Measurements from ENCODE around the gene DICER1. TPM values are rescaled to one million over a fixed set of nuclear protein-coding genes. Genes with fewer than 3 reads are reported as not detected.

Gene DICER1
- total and polyA plus RNA-seq, 2 donors (not counting 1 experiment from before 2014, with no cell fraction given), result 15.4 to 90.4 TPM

DNA sequence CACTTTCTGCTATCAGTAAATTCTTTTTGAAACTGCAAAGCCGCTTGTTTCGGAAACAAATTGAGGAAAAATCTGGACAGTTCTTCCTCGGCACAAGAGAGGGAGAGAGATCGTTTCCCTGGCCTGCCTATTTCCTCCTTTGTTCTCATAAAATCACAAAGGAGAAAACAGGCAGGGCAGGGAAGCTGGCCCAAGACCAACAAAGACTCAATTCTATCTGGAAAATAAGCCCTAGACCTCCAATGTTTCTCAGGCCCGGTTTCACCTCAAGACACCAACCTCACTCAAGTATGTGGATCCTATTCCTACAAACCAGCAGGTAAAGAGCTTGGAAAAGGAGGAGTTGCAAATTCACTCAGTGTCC is 19.5 kb downstream of the DICER1 start:
- DNase-seq (no peak), ATAC-seq (ENCODE audit: low read depth) (no peak)
- peaks cover 49% of the 10 kb centered on the region for H4K20me1 ChIP-seq (ENCODE audit: control insufficient read depth, insufficient read depth, low read length, poor library complexity, severe bottlenecking)
- 100% methylated on average over 3 of the region's 5 CpGs for WGBS (ENCODE audit: insufficient coverage)
- peak overlapping the region in 1 of 2 donors; percentile 42 for H3K27ac ChIP-seq (ENCODE audit: low read length in 2 of 2)
- no peak overlapping the region for H3K4me2 ChIP-seq (replicated peaks; ENCODE audit: low read depth, low read length, poor library complexity, severe bottlenecking)
- H3K27me3 ChIP-seq (replicated peaks in 1 of 4; ENCODE audit: control extremely low read depth in 1 of 4, control insufficient read depth in 3 of 4, insufficient read depth in 4 of 4, low read length in 3 of 4), result no peaks in the 10 kb centered on the region
- H3K9me3 ChIP-seq (ENCODE audit: control extremely low read depth in 1 of 3, control insufficient read depth in 2 of 3, insufficient read depth in 1 of 3, low read length in 2 of 3), result no peaks in the 10 kb centered on the region
- ChIA-PET POLR2A (no interaction called here), CTCF (no interaction called here)
- H3K79me2 ChIP-seq (ENCODE audit: control insufficient read depth, insufficient read depth, low read length), result peaks cover 90% of the 10 kb centered on the region
- H3K4me3 ChIP-seq (ENCODE audit: control extremely low read depth in 1 of 5, extremely low read depth in 1 of 5, insufficient read depth in 1 of 5, low read depth in 2 of 5, low read length in 4 of 5), result no peak overlapping the region
- no peak overlapping the region for H2AFZ ChIP-seq (ENCODE audit: insufficient read depth, low read depth, low read length, poor library complexity, severe bottlenecking)
- H3K4me3 Mint-ChIP-seq, result no peak overlapping the region
- TF ChIP-seq, protein P1, sequence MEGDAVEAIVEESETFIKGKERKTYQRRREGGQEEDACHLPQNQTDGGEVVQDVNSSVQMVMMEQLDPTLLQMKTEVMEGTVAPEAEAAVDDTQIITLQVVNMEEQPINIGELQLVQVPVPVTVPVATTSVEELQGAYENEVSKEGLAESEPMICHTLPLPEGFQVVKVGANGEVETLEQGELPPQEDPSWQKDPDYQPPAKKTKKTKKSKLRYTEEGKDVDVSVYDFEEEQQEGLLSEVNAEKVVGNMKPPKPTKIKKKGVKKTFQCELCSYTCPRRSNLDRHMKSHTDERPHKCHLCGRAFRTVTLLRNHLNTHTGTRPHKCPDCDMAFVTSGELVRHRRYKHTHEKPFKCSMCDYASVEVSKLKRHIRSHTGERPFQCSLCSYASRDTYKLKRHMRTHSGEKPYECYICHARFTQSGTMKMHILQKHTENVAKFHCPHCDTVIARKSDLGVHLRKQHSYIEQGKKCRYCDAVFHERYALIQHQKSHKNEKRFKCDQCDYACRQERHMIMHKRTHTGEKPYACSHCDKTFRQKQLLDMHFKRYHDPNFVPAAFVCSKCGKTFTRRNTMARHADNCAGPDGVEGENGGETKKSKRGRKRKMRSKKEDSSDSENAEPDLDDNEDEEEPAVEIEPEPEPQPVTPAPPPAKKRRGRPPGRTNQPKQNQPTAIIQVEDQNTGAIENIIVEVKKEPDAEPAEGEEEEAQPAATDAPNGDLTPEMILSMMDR (IDR thresholded peaks at IDR 0.05), result no peak
- no peak for TF ChIP-seq EZH2 (IDR thresholded peaks at IDR 0.05; ENCODE audit: borderline replicate concordance, insufficient read depth, low read depth, low read length, poor library complexity, severe bottlenecking)
- no peaks in the 10 kb centered on the region for H3K27me3 Mint-ChIP-seq
- no peaks in the 10 kb centered on the region for H3K9me3 Mint-ChIP-seq (ENCODE audit: insufficient read depth)
- H3K4me1 ChIP-seq (ENCODE audit: control insufficient read depth in 2 of 2, insufficient read depth in 2 of 2, low read length in 2 of 2), result peaks cover 14 to 24% of the 10 kb centered on the region in 2 donors
- H3K9ac ChIP-seq (ENCODE audit: low read length), result no peak overlapping the region
- H3K4me1 Mint-ChIP-seq, result peaks cover 58% of the 10 kb centered on the region
- intact Hi-C loops (cut with micrococcal nuclease), result no loop called here
- H3K27ac Mint-ChIP-seq, result no peak overlapping the region
- H3K36me3 ChIP-seq (replicated peaks in 1 of 2; ENCODE audit: control extremely low read depth in 1 of 2, control insufficient read depth in 1 of 2, extremely low read depth in 1 of 2, insufficient read depth in 2 of 2, low read length in 1 of 2), result peaks cover 6 to 13% of the 10 kb centered on the region in 2 experiments

DNA sequence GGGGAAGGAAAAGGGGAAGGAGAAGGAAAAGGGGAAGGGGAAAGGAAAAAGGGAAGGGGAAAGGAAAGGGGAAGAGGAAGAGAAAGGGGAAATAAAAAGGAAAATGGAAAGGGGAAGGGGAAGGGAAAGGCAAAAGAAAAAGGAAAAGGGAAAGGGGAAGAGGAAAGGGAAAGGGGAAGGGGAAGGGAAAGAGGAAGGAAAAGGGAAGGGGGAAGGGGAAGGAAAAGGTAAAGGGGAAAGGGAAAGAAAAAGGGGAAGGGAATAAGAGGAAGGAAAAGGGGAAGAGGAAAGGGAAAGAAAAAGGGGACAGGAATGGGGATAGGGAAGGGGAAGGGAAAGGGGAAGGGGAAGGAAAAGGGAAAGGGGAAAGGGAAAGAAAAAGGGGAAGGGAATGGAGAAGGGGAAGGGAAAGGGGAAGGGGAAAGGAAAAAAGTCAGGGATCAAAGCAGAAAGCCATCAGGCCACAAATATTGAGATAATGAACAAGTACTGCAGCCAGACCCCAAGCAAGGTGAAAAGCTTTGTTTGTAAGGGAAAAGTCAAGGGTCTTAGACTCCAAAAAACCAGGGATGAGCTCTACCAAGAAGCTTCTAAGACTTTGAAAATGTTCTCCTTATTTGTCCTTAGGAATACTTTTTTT is 20.0 kb downstream of the DICER1 start:
- Histone ChIP-seq H3K36me3 (replicated peaks in 1 of 2; ENCODE audit: control extremely low read depth in 1 of 2, control insufficient read depth in 1 of 2, extremely low read depth in 1 of 2, insufficient read depth in 2 of 2, low read length in 1 of 2) (peaks cover 7 to 18% of the 10 kb centered on the region in 2 experiments), H3K4me3 (ENCODE audit: control extremely low read depth in 1 of 5, extremely low read depth in 1 of 5, insufficient read depth in 1 of 5, low read depth in 2 of 5, low read length in 4 of 5) (no peak overlapping the region), H3K4me2 (replicated peaks; ENCODE audit: low read depth, low read length, poor library complexity, severe bottlenecking) (no peak overlapping the region), H2AFZ (ENCODE audit: insufficient read depth, low read depth, low read length, poor library complexity, severe bottlenecking) (no peak overlapping the region), H3K79me2 (ENCODE audit: control insufficient read depth, insufficient read depth, low read length) (peaks cover 90% of the 10 kb centered on the region), H3K4me1 (ENCODE audit: control insufficient read depth in 2 of 2, insufficient read depth in 2 of 2, low read length in 2 of 2) (peaks cover 11 to 21% of the 10 kb centered on the region in 2 donors), H4K20me1 (ENCODE audit: control insufficient read depth, insufficient read depth, low read length, poor library complexity, severe bottlenecking) (peaks cover 48% of the 10 kb centered on the region), H3K27me3 (replicated peaks in 1 of 4; ENCODE audit: control extremely low read depth in 1 of 4, control insufficient read depth in 3 of 4, insufficient read depth in 4 of 4, low read length in 3 of 4) (no peaks in the 10 kb centered on the region), H3K27ac (ENCODE audit: low read length in 2 of 2) (peak overlapping the region in 1 of 2 donors; percentile 42), H3K9me3 (ENCODE audit: control extremely low read depth in 1 of 3, control insufficient read depth in 2 of 3, insufficient read depth in 1 of 3, low read length in 2 of 3) (no peaks in the 10 kb centered on the region), H3K9ac (ENCODE audit: low read length) (no peak overlapping the region)
- ATAC-seq (ENCODE audit: low read depth), result no peak
- H3K27me3 Mint-ChIP-seq, result no peaks in the 10 kb centered on the region
- intact Hi-C loops (cut with micrococcal nuclease), result no loop called here
- no peaks in the 10 kb centered on the region for H3K9me3 Mint-ChIP-seq (ENCODE audit: insufficient read depth)
- TF ChIP-seq, protein P1 (IDR thresholded peaks at IDR 0.05), result no peak
- TF ChIP-seq EZH2 (IDR thresholded peaks at IDR 0.05; ENCODE audit: borderline replicate concordance, insufficient read depth, low read depth, low read length, poor library complexity, severe bottlenecking), result no peak
- H3K4me1 Mint-ChIP-seq, result peaks cover 53% of the 10 kb centered on the region
- no peak for DNase-seq
- POLR2A ChIA-PET, result no interaction called here
- no peak overlapping the region for H3K27ac Mint-ChIP-seq
- CTCF ChIA-PET, result no interaction called here
- H3K4me3 Mint-ChIP-seq, result no peak overlapping the region

Data from B cell (primary cell).